ENCODE measurements around the gene LRRC8D. TPM values are rescaled to one million over a fixed set of nuclear protein-coding genes. Genes with fewer than 3 reads are reported as not detected.

LRRC8D gene
- total RNA-seq, 1 experiment from 2014 or later, result 15.0 TPM

DNA sequence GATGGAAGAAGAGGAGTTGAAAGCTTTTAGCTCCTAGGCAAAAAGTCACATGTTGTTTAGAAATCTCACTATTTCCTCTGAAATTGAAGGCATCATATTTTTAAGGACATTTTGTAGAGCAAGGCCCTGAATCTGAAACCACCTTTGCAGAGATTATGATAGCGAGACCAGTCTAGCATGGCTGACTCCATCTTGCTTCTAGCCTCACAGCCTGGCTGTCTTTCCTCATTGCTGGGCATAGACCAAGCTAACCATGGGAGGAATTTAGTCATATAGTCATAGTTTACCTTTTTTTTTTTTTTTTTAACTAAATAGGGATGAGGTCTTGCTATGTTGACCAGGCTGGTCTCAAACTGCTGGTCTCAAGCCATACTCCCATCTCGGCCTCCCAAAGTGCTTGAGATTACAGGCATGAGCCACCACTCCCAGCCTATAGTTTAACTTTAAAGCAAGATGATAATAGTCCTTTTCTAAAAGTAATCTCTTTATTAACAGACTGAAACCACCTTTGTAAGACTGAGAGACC, 131.8 kb downstream of the LRRC8D start (continued):
- no peak for TF ChIP-seq TCF7L2 (IDR thresholded peaks at IDR 0.05; ENCODE audit: borderline replicate concordance, extremely low read depth, insufficient read depth, insufficient read length)

DNA sequence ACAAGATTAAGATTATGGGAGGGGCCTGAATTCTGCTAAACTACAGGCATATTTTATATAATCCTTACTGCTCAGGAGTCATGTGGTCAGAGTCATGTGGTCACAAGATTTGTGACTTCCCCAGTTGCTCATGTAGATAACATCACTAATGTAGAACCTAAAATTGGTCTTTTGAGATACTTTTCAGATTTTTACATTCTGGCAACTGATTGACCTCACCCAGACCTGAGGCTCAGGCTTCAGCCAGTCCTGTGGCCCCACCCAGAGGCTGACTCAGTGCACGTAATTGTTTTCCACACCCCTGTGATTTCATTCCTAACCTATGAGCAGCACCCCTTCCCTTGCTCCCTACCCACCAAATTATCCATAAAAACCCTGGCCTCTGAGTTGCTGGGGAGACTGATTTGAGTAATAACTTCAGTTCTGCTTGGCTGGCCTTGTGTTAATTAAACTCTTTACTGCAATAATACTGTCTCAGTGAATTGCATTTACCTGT, 132.3 kb downstream of the LRRC8D start:
- ChIA-PET POLR2A (no interaction called here), RAD21 (ENCODE audit: low non-redundant PET in 1 of 2, low total read pairs in 2 of 2, uncharacterized antibody in 2 of 2, unreplicated experiment in 2 of 2) (no interaction called here), CTCF (no interaction called here)
- Histone ChIP-seq H3K9me3 (ENCODE audit: control insufficient read depth in 1 of 2, insufficient read depth in 1 of 2, low read depth in 1 of 2, low read length in 2 of 2) (no peaks in the 10 kb centered on the region), H3K4me1 (ENCODE audit: control insufficient read depth in 1 of 2, insufficient read depth in 2 of 2, low read length in 2 of 2) (peaks cover 7 to 25% of the 10 kb centered on the region in 2 experiments), H3K4me3 (replicated peaks in 1 of 2; ENCODE audit: low read depth in 1 of 2, low read length in 2 of 2) (peak overlapping the region in 1 of 2 experiments; percentile 29; a peak in 1 of 4 replicates), H3K9me2 (ENCODE audit: insufficient read depth) (no peaks in the 10 kb centered on the region), H3K27ac (ENCODE audit: low read depth, low read length) (no peak overlapping the region), H3K9ac (ENCODE audit: low read length) (peak overlapping the region; percentile 34; the same call in 1 of the 2 replicates), H3K4me2 (ENCODE audit: low read length) (peak overlapping the region; percentile 73), H4K20me1 (ENCODE audit: insufficient read depth) (no peaks in the 10 kb centered on the region), H3K27me3 (ENCODE audit: insufficient read depth, low read length) (no peaks in the 10 kb centered on the region), H3K36me3 (ENCODE audit: control insufficient read depth in 1 of 2, insufficient read depth in 2 of 2, low read length in 2 of 2) (no peaks in the 10 kb centered on the region), H2AFZ (ENCODE audit: low read depth, low read length, poor library complexity, severe bottlenecking) (peak overlapping the region; percentile 95), H3K79me2 (ENCODE audit: insufficient read depth, low read length) (no peaks in the 10 kb centered on the region)
- intact Hi-C loops (cut with micrococcal nuclease), result no loop called here
- ATAC-seq (peak; percentile 100), DNase-seq (ENCODE audit: low read depth, low spot score) (peak; percentile 81)
- no TSS peak for BruUV-seq (replicated peaks)
- no peak for TF ChIP-seq EGR1 (IDR thresholded peaks at IDR 0.05; ENCODE audit: low read depth)
- TF ChIP-seq CEBPB (IDR thresholded peaks at IDR 0.05; ENCODE audit: low read depth), result 0 out of 2 replicates have a peak, but pooled peaks have one; percentile 10
- TF ChIP-seq JUND (IDR thresholded peaks at IDR 0.05), result peak; percentile 72
- TF ChIP-seq TCF7L2 (IDR thresholded peaks at IDR 0.05; ENCODE audit: borderline replicate concordance, extremely low read depth, insufficient read depth, insufficient read length), result no peak
- peak; percentile 35; the same call in 1 of the 2 replicates for TF ChIP-seq POLR2AphosphoS5 (IDR thresholded peaks at IDR 0.05; ENCODE audit: low read depth, low read length)
- no peak for TF ChIP-seq SRF (IDR thresholded peaks at IDR 0.05; ENCODE audit: low read depth)
- 0 out of 2 replicates have a peak, but pooled peaks have one; percentile 36 for TF ChIP-seq CBX3 (IDR thresholded peaks at IDR 0.05; ENCODE audit: low read depth)
- TF ChIP-seq SP1 (IDR thresholded peaks at IDR 0.05; ENCODE audit: low read depth), result peak; percentile 71
- TF ChIP-seq, protein P1, sequence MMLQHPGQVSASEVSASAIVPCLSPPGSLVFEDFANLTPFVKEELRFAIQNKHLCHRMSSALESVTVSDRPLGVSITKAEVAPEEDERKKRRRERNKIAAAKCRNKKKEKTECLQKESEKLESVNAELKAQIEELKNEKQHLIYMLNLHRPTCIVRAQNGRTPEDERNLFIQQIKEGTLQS (IDR thresholded peaks at IDR 0.05), result no peak
- 0 out of 2 replicates have a peak, but pooled peaks have one; percentile 24 for TF ChIP-seq SIN3A (IDR thresholded peaks at IDR 0.05; ENCODE audit: low read depth)
- TF ChIP-seq FOSL1 (IDR thresholded peaks at IDR 0.05; ENCODE audit: low read depth), result peak; percentile 71
- TF ChIP-seq, protein P2, sequence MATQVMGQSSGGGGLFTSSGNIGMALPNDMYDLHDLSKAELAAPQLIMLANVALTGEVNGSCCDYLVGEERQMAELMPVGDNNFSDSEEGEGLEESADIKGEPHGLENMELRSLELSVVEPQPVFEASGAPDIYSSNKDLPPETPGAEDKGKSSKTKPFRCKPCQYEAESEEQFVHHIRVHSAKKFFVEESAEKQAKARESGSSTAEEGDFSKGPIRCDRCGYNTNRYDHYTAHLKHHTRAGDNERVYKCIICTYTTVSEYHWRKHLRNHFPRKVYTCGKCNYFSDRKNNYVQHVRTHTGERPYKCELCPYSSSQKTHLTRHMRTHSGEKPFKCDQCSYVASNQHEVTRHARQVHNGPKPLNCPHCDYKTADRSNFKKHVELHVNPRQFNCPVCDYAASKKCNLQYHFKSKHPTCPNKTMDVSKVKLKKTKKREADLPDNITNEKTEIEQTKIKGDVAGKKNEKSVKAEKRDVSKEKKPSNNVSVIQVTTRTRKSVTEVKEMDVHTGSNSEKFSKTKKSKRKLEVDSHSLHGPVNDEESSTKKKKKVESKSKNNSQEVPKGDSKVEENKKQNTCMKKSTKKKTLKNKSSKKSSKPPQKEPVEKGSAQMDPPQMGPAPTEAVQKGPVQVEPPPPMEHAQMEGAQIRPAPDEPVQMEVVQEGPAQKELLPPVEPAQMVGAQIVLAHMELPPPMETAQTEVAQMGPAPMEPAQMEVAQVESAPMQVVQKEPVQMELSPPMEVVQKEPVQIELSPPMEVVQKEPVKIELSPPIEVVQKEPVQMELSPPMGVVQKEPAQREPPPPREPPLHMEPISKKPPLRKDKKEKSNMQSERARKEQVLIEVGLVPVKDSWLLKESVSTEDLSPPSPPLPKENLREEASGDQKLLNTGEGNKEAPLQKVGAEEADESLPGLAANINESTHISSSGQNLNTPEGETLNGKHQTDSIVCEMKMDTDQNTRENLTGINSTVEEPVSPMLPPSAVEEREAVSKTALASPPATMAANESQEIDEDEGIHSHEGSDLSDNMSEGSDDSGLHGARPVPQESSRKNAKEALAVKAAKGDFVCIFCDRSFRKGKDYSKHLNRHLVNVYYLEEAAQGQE (IDR thresholded peaks at IDR 0.05; ENCODE audit: low read depth), result no peak
- TF ChIP-seq RAD21 (IDR thresholded peaks at IDR 0.05; ENCODE audit: low read depth), result peak; percentile 61
- TF ChIP-seq EZH2phosphoT487 (IDR thresholded peaks at IDR 0.05; ENCODE audit: borderline replicate concordance), result no peak
- TF ChIP-seq EZH2 (IDR thresholded peaks at IDR 0.05), result no peak
- TF ChIP-seq, protein P3, sequence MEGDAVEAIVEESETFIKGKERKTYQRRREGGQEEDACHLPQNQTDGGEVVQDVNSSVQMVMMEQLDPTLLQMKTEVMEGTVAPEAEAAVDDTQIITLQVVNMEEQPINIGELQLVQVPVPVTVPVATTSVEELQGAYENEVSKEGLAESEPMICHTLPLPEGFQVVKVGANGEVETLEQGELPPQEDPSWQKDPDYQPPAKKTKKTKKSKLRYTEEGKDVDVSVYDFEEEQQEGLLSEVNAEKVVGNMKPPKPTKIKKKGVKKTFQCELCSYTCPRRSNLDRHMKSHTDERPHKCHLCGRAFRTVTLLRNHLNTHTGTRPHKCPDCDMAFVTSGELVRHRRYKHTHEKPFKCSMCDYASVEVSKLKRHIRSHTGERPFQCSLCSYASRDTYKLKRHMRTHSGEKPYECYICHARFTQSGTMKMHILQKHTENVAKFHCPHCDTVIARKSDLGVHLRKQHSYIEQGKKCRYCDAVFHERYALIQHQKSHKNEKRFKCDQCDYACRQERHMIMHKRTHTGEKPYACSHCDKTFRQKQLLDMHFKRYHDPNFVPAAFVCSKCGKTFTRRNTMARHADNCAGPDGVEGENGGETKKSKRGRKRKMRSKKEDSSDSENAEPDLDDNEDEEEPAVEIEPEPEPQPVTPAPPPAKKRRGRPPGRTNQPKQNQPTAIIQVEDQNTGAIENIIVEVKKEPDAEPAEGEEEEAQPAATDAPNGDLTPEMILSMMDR (IDR thresholded peaks at IDR 0.05 in 2 of 3, conservative IDR thresholded peaks at IDR 0.05 in 1 of 3; ENCODE audit: borderline replicate concordance in 1 of 3, insufficient read depth in 1 of 3, low read depth in 2 of 3, low read length in 2 of 3), result peak in 1 of 3 experiments; percentile 15; a peak in 1 of 6 replicates
- TF ChIP-seq, protein P4, sequence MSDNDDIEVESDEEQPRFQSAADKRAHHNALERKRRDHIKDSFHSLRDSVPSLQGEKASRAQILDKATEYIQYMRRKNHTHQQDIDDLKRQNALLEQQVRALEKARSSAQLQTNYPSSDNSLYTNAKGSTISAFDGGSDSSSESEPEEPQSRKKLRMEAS (IDR thresholded peaks at IDR 0.05), result no peak
- TF ChIP-seq ZNF274 (IDR thresholded peaks at IDR 0.05; ENCODE audit: low read depth, low read length), result no peak

Measured in HCT116 (cell line).